HFF-Myc (cell line): Measurements from ENCODE around the gene BMP8A.

Experiments used
- DNase-seq: peaks from one replicate; pipeline ENCODE4 v3.0.0-alpha.2; 2011; ENCODE audit warnings: low read depth; ENCODE audit errors: extremely low read depth
- H3K4me3 ChIP-seq: replicated peaks from 2 replicates; pipeline ENCODE4 v1.5.1; 2011; ENCODE audit warnings: low read depth, mild to moderate bottlenecking, control low read depth, low read length
- CTCF ChIP-seq: IDR thresholded peaks from 2 replicates; pipeline ENCODE4 v1.5.1; 2012; ENCODE audit warnings: mild to moderate bottlenecking, low read depth, low read length, control low read depth; ENCODE audit errors: missing control alignments

BMP8A gene

DNA sequence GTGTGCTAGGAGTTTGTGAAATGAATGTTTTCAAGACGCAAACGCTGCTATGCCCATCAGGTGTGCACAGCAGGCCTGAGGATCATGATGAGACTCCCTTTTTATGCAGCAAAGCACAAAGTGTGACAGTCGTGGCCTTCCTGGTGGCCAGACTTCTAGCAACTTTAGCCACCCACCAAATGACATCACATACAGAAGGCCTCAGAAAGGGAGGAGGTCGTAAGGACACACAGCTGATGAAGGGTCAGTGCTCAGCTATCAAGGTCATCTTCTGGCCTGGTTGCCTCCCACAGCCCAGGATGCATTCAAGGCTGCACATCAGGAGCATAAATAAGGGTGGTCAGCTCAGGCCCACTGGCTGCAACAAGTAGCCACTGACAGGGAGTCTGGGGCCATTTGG is 36.6 kb downstream of the BMP8A start:
- DNase-seq: no peak
- no peak for TF ChIP-seq CTCF
- H3K4me3 ChIP-seq: no peak overlapping the region

- DNase-seq: no peak
- no peak overlapping the region for H3K4me3 ChIP-seq
- TF ChIP-seq CTCF: no peak
Measured at GRCh38 chr1:39529901-39530535, 38.6 kb downstream of the BMP8A start.

GRCh38 chr1:39531526-39531925 is 40.1 kb downstream of the BMP8A start:
- no peak overlapping the region for H3K4me3 ChIP-seq
- TF ChIP-seq CTCF: no peak
- no peak for DNase-seq

GRCh38 chr1:39533442-39533841 is 42.0 kb downstream of the BMP8A start:
- H3K4me3 ChIP-seq: no peak overlapping the region
- no peak for DNase-seq
- TF ChIP-seq CTCF: no peak

DNA sequence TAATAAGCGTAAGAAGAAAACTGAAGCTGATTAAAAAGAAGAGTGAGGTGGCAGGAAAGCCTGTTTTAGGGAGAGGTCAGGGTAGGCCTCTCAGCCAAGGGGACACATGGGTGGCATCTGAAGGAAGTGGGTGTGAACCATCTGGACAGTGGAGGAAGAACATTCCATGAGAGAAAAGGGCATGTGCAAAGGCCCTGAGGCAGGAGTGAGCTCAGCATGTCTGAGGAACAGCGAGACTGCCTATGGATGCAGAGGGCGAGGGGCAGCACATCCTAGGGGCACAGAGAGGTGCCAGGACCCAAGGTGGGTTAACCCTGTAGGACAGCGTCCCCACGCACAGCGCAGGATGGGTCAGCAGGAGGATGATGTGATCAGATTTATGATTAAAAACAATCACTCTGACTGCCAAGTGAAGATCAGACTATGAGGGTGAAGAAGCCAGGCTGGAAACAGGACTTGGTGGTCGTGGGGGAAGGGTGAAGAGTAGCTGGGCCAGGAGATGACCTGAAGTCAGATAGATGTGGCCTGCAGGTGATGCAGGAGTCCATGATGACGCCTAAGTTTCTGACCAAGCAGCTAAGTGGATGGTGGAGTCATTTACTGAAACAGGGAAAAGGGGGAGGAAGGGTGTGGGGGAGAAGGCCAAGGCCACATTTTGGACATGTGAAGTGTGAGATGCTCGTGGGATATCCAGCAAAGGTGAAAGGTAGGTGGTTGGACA is 47.3 kb downstream of the BMP8A start:
- TF ChIP-seq CTCF: no peak

DNA sequence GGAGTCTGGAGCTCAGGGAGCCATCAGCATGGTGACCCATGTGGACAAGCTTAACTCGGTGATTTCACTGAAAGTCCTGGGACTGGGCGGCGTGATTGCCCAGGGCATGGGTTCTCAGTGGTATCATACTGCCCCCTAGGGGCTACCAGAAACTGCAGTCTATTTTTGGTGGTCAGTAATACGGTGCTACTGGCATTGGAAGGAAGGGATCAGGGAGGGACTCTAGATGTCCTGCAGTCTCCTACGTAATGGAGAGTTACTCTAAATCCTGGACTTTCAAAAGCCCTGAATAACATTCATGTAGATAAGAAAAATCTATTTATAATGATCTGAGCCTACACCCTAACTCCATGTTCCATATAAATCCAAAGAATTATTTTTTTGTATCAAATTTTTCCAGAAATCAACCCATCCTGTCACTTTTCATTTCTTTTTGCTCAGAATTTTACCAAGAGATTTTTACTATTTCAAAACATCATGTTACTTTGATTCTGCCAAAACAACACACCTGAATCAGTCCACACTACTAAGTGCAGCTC is 47.9 kb downstream of the BMP8A start:
- peak; percentile 88 for TF ChIP-seq CTCF
- no peak overlapping the region for H3K4me3 ChIP-seq
- peak; percentile 36 for DNase-seq

More for the DNA sequence above, 47.3 kb downstream of the BMP8A start:
- no peak overlapping the region for H3K4me3 ChIP-seq
- no peak for DNase-seq
